ENCODE results near the gene TRIM65.

TRIM65 gene

DNA sequence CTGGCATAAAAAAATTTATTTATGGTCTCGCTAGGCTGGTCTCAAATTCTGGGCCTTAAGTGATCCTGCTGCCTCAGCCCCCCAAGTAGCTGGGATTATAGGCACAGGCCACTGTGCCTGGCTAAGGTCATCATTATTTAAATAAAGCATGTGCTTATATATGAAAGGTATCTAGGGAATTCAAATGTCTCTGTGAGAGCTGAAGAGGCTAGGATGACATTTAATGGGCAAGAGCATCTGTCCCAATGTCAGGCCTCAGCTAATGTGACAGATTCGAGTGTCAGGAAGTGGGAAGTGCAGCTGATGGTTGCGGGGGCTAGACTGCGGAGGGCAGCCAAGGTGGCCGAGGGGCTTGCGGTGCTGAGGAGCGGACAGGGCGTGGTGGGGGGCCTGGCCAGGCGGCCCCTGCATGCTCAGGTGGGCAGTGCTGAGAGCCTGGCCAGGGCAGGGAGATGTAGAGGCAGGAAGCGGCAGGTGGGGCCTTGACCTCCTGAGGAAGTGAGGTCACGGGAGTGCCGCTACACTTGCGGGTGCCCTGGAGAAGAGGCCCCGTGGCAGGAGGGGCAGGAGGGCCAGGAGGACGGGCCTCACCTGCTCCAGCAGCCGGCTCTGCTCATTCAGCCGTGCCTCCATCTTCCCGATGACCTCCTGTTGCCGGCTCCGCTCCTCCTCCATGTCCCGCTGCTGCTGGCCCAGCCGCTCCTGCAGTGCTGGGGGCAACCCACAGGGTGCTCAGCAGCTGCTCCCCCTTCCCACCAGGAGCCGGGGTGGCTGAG is 20.6 kb upstream of the TRIM65 start:
- DNase-seq = no peak

DNA sequence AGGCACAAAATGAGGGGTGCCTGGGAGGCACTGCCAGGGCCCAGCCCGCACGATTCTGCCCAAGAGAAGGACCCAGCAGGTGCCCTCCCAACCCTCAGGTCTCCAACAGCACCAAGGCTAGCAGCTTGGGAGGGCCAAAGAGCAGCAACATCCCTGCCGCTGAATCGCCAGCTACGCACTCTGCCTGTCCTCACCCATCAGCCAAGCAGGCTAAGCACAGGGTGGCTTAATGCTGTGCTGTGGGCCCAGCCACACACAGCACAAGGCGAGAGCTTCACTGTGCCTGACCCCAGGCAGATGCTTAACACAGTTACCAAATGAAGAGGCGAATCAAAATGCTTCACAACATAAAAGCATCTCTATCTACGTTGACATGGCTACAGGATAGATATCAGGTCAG is 18.5 kb upstream of the TRIM65 start:
- DNase-seq = no peak

DNA sequence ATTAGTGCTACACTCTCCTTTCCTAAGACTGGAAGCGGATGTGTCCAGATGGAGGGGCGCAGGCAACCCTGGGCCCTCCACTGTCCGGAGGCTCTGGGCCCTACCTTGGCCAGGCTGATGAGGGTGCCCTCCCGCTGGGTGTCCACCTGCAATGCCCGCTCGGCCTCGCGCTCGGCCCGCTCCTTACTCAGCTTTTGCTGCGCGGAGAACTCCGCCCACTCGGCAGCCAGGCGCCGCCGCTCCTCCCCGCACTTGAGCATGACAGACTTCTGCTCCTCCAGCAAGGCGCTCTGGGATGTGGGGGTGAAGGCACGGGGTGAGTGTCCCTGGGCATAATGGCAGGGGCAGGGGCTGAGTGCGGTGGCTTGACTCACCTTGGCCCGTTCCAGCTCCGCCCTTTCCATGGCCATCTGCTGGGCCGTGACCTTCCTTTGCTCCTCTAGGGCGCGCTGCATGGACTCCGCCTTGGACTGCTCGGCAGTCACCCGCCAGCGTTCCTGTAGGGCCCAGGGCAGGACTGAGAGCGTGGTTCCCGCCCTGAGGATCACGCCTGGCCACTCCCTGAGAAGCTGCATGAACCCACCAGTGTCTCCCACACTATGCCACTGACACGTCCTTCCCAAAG is 18.0 kb upstream of the TRIM65 start:
- DNase-seq = no peak

DNA sequence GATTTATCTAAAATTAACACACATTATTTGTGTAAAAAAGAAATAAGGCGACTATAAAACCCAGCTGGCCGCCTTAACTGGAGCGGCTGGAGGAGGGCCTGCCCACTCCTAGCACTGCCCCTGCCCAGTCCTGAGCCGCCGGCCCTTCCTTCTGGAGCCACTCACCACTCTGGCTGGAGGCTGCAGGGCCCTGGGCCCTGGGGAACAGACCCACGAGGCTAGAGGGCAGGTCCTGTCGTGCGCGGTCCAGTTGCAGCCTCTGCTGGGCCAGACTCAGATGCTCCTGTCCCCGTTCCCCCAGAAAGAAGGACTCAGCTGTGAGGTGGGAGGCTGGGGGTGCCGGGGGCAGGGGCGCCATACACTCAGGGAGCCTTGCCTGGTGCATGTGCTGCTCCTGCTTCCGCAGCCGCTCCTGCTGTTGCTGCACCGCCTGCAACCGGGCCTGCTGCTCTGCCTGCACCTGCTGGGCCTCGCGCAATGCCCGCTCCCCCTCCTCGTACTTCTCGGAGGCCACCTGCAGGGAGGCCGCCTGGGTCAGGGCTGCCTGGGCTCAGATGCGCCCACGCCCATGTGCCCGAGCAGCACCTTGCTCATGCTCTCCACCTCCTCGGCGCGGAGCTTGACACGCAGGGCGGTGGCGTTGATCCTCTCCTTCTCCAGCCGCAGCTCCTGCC is 16.9 kb upstream of the TRIM65 start:
- no peak for DNase-seq

DNA sequence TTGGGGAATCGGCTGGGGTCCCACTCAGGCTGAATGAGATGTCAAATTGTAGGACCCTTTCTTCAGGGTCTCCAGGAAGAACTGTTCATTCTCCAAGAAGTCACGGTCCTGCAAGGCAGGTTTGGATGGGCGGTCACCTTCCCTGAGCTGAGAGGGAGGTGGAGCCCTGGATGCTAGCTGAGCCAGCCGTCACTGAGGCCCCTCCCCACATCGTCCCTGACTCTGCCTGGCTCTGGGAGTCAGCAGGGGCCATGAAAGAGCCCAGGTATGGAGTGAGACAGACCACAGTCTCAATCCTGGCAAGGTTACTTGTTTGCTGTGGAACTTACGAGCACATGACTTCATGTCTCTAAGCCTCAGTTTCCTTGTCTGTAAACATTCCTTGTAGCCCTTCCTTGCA is 13.9 kb upstream of the TRIM65 start:
- no peak for DNase-seq

DNA sequence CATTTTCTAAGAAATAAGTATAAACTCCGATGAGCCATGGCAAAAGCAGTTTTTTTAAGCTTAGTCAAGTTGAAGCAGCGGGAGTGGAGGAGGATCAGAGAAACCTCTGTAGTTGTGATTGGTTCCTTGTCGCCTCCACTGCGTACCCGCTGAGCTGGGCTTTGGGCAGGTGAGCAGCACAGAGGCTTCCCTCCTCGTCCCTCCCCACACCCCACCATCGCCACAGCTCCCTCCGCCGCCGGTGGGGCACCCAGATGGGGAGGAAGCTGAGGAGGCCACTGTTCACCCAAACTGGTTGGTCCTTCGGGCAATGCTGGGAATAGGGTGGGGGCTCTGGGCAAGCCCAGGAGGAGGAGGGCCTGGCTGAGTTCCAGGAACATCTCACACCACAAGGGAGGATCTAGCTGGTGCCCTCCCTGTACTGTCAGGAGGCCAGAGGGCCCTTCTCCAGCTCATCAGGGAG is 13.1 kb upstream of the TRIM65 start:
- no peak for DNase-seq

DNA sequence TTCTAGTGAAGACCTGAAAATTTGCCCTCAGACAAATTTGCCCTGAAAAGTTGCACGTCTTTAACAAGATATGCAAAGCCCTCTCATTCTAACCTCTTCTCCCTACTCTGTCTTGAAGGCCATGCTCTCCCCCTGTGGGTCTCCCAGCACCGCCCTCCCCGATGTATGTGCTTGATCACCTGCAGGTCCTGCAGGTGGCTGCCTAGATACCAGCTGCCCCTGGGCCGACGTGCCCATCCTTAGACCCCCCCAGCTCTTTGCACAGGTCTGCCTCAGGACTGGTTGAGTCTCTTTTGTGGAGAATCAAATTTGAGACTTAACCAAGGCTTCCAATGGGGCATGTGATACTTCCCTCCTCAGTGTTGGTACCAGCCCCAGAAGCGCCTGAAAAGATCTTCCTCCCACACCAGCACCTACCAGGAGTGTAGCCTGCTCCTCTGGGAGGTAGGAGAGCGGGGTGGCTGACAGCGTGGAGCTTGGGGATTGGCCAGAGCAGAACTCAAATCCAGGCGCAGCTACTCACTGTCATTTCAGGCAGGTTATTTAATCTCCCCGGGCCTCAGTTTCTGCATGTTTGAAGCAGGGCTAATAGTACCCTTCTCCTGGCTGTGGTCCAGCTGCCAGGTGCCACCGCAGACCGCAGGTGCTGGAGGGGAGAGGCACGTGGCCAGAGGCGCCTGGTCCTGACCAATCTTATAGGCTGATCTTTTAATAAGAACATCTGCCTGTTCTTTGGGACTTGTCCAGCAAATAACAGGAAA is 12.5 kb upstream of the TRIM65 start:
- no peak for DNase-seq

DNA sequence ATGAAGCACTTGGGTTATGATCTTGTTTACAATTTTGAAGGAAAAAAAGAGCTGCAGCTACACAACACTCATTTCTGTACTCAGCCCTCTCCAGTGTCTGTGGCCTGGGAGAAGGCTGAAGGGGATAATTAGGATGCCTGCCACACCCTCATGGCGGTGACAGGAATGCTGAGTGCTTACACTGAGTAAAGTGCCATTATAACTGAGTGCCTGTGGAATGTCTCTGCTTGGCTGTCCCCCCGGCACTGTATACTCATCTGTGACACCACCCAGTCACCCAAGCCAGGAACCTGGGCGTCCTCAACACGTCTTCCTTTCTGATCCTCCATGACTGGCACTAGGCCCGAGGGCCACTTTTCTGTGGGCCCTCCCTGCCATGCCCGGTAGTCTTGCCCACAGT is 11.4 kb upstream of the TRIM65 start:
- no peak for DNase-seq

DNA sequence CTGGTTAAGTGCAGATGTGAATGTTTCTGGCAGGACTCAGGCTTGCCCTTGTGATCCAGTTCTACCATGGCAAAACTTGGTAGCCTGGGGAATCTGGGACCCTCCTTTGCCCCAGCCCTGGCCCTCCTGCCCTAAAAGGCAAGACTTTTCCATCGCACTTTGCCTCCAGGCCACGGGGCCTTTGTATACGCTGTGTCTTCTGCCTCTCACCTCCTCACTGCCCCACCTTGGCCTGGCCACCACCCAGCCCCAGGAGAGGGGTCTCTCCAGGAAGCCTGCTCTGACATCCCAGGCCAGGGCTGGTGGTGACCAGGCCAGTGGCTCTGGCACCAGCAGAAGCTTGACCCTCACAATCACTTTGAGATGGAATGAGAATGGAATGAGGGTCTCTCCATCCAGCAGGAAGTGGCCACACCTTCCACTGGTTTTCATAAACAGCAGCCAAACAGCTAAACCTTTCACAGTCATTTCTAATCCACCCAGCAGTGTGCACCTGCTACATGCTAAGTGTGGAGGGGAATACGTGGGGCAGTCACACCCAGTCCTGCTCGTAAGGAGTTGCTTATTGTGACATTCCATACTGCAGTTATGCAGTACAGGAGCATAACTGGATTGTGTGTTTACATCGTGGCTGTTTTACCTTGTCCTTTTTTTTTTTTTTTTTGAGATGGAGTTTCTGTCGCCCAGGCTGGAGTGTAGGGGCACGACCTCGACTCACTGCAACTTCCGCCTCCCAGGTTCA is 9.6 kb upstream of the TRIM65 start:
- DNase-seq = no peak

DNA sequence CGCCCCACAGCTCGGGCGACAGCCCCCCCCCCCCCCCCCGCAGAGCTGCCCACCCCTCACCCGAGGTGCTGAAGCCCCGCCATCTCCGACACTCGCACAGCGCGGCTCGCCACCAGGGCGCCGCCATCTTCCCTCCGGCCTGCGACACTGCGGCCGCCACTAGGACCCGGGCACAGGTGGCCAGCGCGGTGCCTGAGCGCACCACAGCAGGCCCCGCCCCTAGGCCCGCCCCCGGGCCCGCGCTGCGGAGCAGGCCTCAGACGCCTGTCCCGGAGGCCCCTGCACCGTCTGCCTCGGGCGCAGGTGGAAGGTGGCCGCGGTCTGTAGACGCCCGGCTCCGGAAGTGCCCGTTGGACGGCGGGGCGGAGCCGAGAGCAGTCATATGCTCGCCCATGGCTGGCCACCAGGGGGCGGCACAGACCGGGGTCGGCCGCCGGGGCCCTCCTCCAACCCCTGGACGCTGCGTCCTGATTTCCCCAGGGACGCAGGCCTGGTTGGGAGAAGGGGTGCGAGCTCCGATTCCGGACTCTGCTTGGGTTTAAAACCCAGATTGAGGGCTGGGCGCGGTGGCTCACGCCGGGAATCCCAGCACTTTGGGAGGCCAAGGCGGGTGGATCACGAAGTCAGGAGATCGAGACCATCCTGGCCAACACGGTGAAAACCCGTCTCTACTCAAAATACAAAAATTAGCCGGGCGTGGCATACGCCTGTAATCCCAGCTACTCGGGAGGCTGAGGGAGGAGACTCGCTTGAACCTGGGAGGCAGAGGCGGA is 8.2 kb upstream of the TRIM65 start, which contains the start of gene MRPL38:
Gene MRPL38, minus strand, starts transcription at position 136 of the 773 bp plus-strand sequence. Its CDS starts 9 bp downstream, at position 127.
- DNase-seq = peak; percentile 86 to 87

DNA sequence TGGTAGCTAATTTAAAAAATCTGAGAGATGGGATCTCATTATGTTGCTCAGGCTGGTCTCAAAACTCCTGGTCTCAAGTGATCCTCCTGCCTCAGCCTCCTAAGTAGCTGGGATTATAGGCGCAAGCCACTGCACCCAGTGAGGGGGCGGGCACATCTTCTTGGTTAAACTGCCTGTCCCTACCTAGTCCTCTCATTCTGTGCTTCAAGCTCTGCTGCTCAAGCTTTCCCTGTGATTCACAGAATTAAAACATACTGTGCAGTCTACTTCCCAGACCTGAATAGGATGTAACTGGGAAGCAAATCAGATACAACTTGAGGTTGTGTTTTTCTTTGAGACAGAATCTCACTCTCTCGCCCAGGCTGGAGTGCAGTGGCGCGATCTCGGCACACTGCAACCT is 5.7 kb upstream of the TRIM65 start:
- DNase-seq = no peak

DNA sequence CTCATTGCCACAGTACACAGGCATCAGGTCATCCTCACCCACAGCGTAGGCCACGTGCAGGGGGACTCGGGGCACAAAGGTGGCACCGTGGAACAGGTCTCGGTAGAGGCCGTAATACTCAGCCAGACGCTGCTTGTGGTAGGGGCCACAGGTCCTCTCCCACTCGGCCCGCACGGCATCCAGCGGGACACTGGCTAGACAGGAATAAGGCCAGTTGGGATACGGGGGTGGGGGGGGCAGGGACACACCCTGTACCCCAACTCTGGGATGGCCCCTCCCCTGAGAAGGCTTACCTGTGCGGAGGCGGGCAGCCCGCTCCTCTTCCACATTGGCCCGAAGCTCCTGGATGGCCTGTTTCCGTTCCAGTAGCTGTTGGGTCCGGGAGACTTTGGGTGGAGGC is 5.0 kb upstream of the TRIM65 start:
- no peak for DNase-seq

DNA sequence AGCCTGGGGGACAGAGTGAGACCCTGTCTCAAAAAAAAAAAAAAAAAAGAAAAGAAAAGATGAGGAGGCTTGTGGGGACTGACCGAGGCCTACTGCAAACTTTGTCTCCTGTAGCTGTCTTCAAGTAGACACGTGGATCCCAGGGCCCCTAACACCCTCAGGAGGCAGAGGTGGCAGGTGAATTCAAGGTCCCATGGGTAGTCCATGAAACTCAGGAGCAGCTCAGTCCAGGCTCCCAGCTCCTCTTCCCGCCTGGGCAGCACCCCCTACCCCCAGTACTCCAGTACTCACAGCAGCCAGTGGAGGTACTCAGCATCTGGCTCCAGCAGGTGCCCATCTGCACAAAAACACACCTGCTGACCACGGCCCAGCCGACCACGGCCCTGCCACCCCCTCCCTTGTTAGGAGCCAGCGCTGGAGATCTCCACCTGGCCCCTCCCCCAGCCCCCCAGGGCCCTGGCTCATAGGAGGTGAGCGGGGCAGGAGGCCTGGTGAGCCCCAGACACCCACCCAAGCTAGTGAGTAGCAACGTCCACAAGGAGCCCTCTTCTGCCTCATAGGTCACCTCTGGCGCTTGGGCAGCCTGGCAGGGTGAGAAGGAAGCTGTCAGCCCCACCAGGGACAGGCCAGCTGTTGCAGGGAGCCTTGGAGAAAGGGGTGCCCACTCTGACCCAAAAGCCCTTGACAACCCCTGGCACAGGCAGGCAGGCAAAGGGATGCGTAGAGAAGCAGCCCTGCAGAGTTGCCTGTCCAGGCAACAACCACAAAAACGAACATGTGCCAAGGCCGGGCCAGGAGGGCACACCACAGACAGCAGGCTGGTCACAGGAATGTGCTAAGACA is 4.2 kb upstream of the TRIM65 start:
- no peak for DNase-seq

DNA sequence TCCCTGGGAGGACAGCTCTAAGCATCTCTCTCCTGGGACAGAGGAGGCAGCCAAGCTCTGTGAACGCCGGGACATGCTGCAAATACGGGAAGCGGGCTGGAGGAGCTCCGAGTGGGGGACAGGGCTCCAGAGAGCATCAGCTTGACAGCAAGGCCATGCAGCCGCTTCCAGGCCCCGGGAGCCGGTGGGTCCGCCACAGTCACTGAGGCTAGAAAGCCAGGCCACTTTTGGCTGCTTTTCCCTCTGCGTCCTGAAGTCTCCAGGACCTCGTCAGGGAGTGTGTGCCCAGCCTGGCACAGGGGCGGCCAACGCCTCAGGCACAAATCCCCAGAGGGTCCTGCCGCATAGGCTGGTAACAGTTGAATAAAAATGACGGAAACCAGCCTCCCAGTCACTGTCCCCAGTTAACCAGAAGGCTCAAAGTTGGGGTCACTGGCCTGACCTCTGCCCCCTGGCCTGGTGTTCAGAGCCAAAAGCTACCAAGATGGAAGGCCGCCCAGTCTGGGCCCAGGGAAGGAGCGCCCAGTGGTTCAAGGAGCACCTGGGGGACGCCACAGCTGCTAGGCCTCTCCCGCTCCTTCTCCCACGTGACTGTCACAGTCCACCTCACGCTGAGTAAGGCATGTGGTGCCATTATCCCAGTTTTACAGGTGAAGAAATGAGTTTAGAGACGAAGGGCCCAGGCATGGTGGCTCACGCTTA is 3.2 kb upstream of the TRIM65 start:
- DNase-seq = no peak

DNA sequence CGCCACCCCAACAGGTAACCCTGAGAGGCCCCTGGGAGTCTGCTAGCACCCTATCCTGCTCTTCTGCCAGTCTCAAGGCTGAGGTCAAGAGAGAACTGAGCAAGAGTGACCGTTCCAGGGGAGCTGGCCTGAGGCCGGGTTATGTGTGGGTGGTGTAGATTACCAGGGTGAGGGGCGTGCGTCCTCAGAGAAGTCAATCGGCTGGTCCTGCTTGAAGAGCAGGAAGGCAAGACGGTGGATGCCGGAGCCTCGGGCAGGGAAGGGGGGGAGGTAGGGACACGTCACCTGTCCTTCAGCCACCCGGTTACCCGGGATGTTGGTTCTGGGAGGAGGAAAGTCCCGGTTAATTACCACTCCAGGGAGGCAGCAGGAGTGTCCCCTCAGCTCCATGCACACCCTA is 2.6 kb upstream of the TRIM65 start:
- DNase-seq = no peak

DNA sequence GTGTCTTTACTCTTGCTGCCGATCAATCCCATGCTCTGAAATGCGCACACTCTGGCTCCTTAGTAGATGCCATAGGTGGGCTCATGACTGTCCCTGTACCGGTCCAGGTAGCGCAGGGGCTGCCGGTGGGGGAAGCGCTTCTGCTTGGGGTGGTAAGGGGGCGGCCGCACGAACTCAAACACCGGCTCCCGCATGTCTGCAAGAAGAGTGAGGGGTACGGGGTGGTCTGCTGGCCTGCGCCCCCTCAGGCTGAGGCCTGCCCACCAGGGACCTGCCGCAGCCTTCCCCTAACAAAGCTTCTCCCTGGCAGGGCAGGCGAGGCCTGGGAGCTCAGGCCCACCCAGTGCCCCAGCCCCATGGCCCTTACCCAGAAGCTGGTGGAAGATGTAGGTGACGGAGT is 2.0 kb upstream of the TRIM65 start:
- no peak for DNase-seq

DNA sequence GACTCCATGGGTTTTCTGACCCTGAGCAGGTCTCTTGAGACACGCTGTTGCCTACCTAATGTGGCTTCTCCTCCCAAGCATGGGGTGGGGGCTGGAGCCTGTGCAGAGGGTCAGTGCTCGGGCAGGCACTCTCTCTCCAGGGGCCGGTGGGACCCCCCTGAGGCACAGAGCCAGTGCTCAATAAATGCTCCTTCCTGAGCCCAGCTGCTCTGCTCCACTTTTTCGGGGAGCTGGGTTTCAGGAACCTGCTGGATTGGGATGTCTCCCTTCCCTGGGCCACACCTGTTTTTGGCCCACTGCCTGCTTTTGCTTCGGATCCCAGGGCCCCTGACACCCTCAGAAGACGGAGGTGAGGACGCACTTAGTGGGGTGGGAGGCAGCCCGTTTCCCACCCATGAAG is 1.3 kb upstream of the TRIM65 start:
- no peak for DNase-seq

DNA sequence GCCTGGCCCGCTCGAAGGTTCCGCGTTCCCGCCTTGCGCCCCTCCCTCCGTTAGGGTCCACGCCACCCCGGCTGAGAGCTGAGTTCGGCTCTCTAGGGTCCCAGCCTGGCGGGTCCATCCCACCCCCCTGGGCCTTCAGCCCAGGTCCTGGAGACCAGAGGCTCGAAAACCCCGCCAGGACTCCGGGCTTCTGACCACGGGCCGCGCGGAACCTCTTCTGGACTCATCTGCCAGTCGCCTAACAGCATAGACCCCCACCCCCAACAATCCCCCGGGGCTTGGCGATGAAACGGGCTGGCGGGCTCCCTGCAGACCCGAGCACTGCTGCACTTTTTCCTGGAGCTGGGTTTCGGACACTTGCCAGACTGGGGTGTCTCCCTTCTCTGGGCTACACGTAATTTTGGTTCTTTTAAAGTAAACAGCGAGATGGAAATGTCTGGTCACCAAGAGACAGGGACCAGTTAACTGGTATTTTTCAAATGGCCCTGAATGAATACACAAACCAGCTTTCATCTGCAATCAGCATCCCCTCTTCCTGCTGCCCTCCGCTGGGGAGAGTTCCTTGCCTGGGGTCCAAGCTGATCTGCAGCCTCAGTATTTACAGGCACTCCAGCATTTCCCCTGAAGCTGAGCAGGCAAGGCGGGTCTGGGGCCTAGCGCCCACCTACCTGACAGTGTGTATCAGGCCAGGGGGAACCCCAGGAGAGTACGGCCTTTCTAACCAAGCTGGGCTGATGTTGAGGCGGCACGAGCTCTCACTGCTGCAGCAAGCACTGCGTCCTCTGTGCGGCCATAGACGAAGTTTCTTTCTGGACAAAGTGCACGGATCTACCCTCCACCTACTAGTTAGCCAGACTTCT is 639 bp upstream of the TRIM65 start:
- DNase-seq = no peak
